ENCODE data around the gene SUSD4.

DNA sequence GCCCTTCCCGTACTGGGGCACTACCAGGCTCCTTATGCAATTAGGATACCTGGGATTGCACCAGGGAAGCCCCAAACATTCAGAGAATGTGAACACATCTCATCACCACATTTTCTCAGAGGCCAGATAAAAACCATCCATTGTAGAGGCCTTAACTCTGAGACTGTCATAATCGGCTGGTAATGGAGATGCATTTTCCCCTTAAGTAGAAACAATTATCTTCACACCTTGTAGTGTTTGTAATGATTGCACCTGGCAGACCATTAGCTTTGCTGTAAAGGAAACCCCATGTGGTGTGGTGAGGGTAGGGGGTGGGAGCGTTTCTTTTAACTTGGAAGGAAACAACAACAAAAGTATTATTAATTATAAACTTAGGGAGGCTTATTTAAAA lies 131.0 kb downstream of the SUSD4 start:
- TF ChIP-seq, protein P1, sequence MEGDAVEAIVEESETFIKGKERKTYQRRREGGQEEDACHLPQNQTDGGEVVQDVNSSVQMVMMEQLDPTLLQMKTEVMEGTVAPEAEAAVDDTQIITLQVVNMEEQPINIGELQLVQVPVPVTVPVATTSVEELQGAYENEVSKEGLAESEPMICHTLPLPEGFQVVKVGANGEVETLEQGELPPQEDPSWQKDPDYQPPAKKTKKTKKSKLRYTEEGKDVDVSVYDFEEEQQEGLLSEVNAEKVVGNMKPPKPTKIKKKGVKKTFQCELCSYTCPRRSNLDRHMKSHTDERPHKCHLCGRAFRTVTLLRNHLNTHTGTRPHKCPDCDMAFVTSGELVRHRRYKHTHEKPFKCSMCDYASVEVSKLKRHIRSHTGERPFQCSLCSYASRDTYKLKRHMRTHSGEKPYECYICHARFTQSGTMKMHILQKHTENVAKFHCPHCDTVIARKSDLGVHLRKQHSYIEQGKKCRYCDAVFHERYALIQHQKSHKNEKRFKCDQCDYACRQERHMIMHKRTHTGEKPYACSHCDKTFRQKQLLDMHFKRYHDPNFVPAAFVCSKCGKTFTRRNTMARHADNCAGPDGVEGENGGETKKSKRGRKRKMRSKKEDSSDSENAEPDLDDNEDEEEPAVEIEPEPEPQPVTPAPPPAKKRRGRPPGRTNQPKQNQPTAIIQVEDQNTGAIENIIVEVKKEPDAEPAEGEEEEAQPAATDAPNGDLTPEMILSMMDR (conservative IDR thresholded peaks at IDR 0.05; ENCODE audit: low read length): no peak
- TF ChIP-seq EZH2phosphoT487 (IDR thresholded peaks at IDR 0.05; ENCODE audit: borderline replicate concordance): no peak
